Keratinocyte (primary cell): ENCODE data around the gene CRYBA2.
A peak's percentile ranks its signal among the peaks of the same experiment; 100 is the strongest.

Experiments
- CTCF ChIP-seq, 3 experiments: IDR thresholded peaks in 1 of 3; conservative IDR thresholded peaks in 1 of 3; optimal IDR thresholded peaks in 1 of 3; 2 replicates in 2 of 3; 3 replicates in 1 of 3; pipeline versions ENCODE3 to v1.5.1; 2011; ENCODE audit warnings: low read length in 3 of 3, mild to moderate bottlenecking in 3 of 3, moderate library complexity in 2 of 3, control low read depth in 1 of 3, inconsistent platforms in 1 of 3; ENCODE audit not compliant: insufficient read depth in 2 of 3; ENCODE audit errors: extremely low read depth in 1 of 3
- EZH2 ChIP-seq: IDR thresholded peaks from one replicate; pipeline ENCODE4 v1.6.1; 2012; ENCODE audit warnings: inconsistent platforms, mild to moderate bottlenecking, low read length, moderate library complexity

- peak; percentile 100 for TF ChIP-seq EZH2
- peak in 2 of 3 experiments; percentile 5 to 26 for TF ChIP-seq CTCF (optimal IDR thresholded peaks at IDR 0.05 in 1 of 3, IDR thresholded peaks at IDR 0.05 in 1 of 3, conservative IDR thresholded peaks at IDR 0.05 in 1 of 3; ENCODE audit: extremely low read depth in 1 of 3, insufficient read depth in 2 of 3, low read length in 3 of 3)
These were observed 12.4 kb downstream of the CRYBA2 start for GRCh38 chr2:218980735-218981389.
